Naive thymus-derived CD8-positive, alpha-beta T cell (primary cell): ENCODE results near the gene MTA3. TPM values are rescaled to one million over a fixed set of nuclear protein-coding genes. Genes with fewer than 3 reads are reported as not detected.
"Not testable (repeated sequence)": the region's sequence is repeated elsewhere in the genome, so short reads cannot be mapped to it uniquely, and the experiment has no call there.

Source experiments
- ATAC-seq, 2 donors: fragments of 150-1000 bp; cut with Tn5 transposase in 1 of 2; sonication (Bioruptor Pico), chemical (Tn5 transposase) in 1 of 2; 1 replicate in 1 of 2; 2 replicates in 1 of 2; pipeline ENCODE4 v1.10.0; 2021; ENCODE audit warnings: mild to moderate bottlenecking in 2 of 2, moderate library complexity in 2 of 2
- POLR2A ChIA-PET: fragments of 350-600 bp; sonication (Branson Sonifier 250); formaldehyde crosslinking; loops from one replicate; lab custom pipeline; 2021; ENCODE audit warnings: antibody characterized with exemption; lab: Charles Lee
- DNase-seq, 10 donors: peaks; one replicate each; pipeline versions ENCODE4 v3.0.0 to v3.0.0-alpha.2; 2020 to 2022
- H3K27ac Mint-ChIP-seq, 10 donors: one replicate each; pipeline ENCODE4 v1.8.0; 2020 to 2022; ENCODE audit warnings: mild to moderate bottlenecking in 10 of 10, mixed read lengths in 10 of 10, moderate library complexity in 4 of 10, inconsistent platforms in 1 of 10
- H3K27me3 Mint-ChIP-seq, 5 donors: one replicate each; pipeline ENCODE4 v1.8.0; 2021 to 2022; ENCODE audit warnings: mixed read lengths in 5 of 5
- H3K36me3 Mint-ChIP-seq, 3 donors: one replicate each; pipeline ENCODE4 v1.8.0; 2020 to 2022; ENCODE audit warnings: mixed read lengths in 3 of 3, mild to moderate bottlenecking in 2 of 3, inconsistent platforms in 1 of 3
- H3K4me1 Mint-ChIP-seq, 4 donors: one replicate each; pipeline ENCODE4 v1.8.0; 2021 to 2022; ENCODE audit warnings: mixed read lengths in 4 of 4
- H3K4me3 Mint-ChIP-seq, 10 donors: one replicate each; pipeline ENCODE4 v1.8.0; 2020 to 2022; ENCODE audit warnings: mild to moderate bottlenecking in 10 of 10, mixed read lengths in 10 of 10, moderate library complexity in 6 of 10, inconsistent platforms in 1 of 10
- H3K9me3 Mint-ChIP-seq, 9 donors: one replicate each; pipeline ENCODE4 v1.8.0; 2020 to 2022; ENCODE audit warnings: mixed read lengths in 9 of 9, mild to moderate bottlenecking in 3 of 9, inconsistent platforms in 1 of 9, moderate library complexity in 1 of 9
- polyA plus RNA-seq, 3 donors: library from polyadenylated mRNA; unstranded; fragments of 300-500 nt; fragmentation: Illumina TruSeq; gene quantifications; one replicate each; pipeline ENCODE4 v1.2.3, GENCODE V29; 2021
- total RNA-seq, 8 experiments: library from RNA in 2 of 8; stranded (reverse) in 2 of 8; gene quantifications; one replicate each; pipeline ENCODE4 v1.2.3 and lab custom pipeline; 2021 to 2026

MTA3 gene
- total and polyA plus RNA-seq, 5 experiments from 2014 or later, result 17.1 to 40.4 (median 21.4) TPM

- POLR2A ChIA-PET, result no interaction called here
- ATAC-seq (no peak), DNase-seq (no peak)
- peaks cover 7 to 57% (median 20%) of the 10 kb centered on the region in 3 donors for H3K36me3 Mint-ChIP-seq
- no peaks in the 10 kb centered on the region for H3K27me3 Mint-ChIP-seq
- H3K4me1 Mint-ChIP-seq, result peaks cover 3 to 12% (median 7%) of the 10 kb centered on the region in 4 donors
- H3K4me3 Mint-ChIP-seq, result no peak overlapping the region
- H3K27ac Mint-ChIP-seq, result peak overlapping the region in 9 of 10 donors; percentile 5 to 90 (median 41)
- H3K9me3 Mint-ChIP-seq, result no peaks in the 10 kb centered on the region
Observed at GRCh38 chr2:42618972-42619371, 50.5 kb downstream of the MTA3 start.

- H3K4me3 Mint-ChIP-seq, ATAC-seq, POLR2A ChIA-PET, H3K9me3 Mint-ChIP-seq, H3K27ac Mint-ChIP-seq, H3K27me3 Mint-ChIP-seq, DNase-seq: not testable (repeated sequence)
- Mint-ChIP-seq H3K4me1 (peaks cover 3 to 12% (median 7%) of the 10 kb centered on the region in 4 donors), H3K36me3 (peaks cover 7 to 38% (median 17%) of the 10 kb centered on the region in 3 donors)
Observed at GRCh38 chr2:42621626-42622025, 53.2 kb downstream of the MTA3 start.

- H3K27me3 Mint-ChIP-seq, result no peaks in the 10 kb centered on the region
- H3K36me3 Mint-ChIP-seq, result peaks cover 7 to 34% (median 18%) of the 10 kb centered on the region in 3 donors
- DNase-seq (no peak), ATAC-seq (no peak)
- peaks cover 3 to 14% (median 7%) of the 10 kb centered on the region in 4 donors for H3K4me1 Mint-ChIP-seq
- peak overlapping the region in 3 of 10 donors; percentile 47 to 70 (median 52) for H3K27ac Mint-ChIP-seq
- no peaks in the 10 kb centered on the region for H3K9me3 Mint-ChIP-seq
- H3K4me3 Mint-ChIP-seq, result no peak overlapping the region
- POLR2A ChIA-PET, result no interaction called here
Observed at GRCh38 chr2:42622943-42623676, 54.7 kb downstream of the MTA3 start.

- H3K27me3 Mint-ChIP-seq, result no peaks in the 10 kb centered on the region
Observed at GRCh38 chr2:42624047-42624446, 55.6 kb downstream of the MTA3 start.

GRCh38 chr2:42628024-42628423, 59.6 kb downstream of the MTA3 start:
- H3K27ac Mint-ChIP-seq, H3K9me3 Mint-ChIP-seq, H3K27me3 Mint-ChIP-seq, ATAC-seq, H3K4me1 Mint-ChIP-seq, DNase-seq, H3K4me3 Mint-ChIP-seq: not testable (repeated sequence)
- H3K36me3 Mint-ChIP-seq, result peaks cover 0 to 18% (median 4%) of the 10 kb centered on the region in 3 donors
- POLR2A ChIA-PET, result interaction anchor here (0.6 to 0.7 kb wide), 2 partner anchors 31 to 240 kb away, joined by 3 to 5 read pairs; no protein-coding TSS in a partner anchor

More at GRCh38 chr2:42624047-42624446, 55.6 kb downstream of the MTA3 start:
- H3K4me3 Mint-ChIP-seq, result no peak overlapping the region
- DNase-seq (no peak), ATAC-seq (no peak)
- peaks cover 0 to 6% (median 2%) of the 10 kb centered on the region in 4 donors for H3K4me1 Mint-ChIP-seq
- H3K9me3 Mint-ChIP-seq, result no peaks in the 10 kb centered on the region
- POLR2A ChIA-PET, result no interaction called here
- peaks cover 2 to 27% (median 18%) of the 10 kb centered on the region in 3 donors for H3K36me3 Mint-ChIP-seq
- peak overlapping the region in 1 of 10 donors; percentile 43 for H3K27ac Mint-ChIP-seq

GRCh38 chr2:42636934-42637333, 68.5 kb downstream of the MTA3 start:
- POLR2A ChIA-PET, result interaction anchor here (0.9 kb wide), 1 partner anchor 10 kb away, joined by 3 read pairs; no protein-coding TSS in a partner anchor

GRCh38 chr2:42638080-42638784, 69.8 kb downstream of the MTA3 start:
- Mint-ChIP-seq H3K4me3 (peak overlapping the region in 1 of 10 donors; percentile 78), H3K4me1 (peaks cover 3 to 19% (median 16%) of the 10 kb centered on the region in 4 donors)
- POLR2A ChIA-PET, result interaction anchor here (0.7 to 1.3 kb wide), 3 partner anchors 12 to 117 kb away, joined by 3 to 5 read pairs (median 3); no protein-coding TSS in a partner anchor

More at GRCh38 chr2:42636934-42637333, 68.5 kb downstream of the MTA3 start:
- no peaks in the 10 kb centered on the region for H3K9me3 Mint-ChIP-seq
- no peak overlapping the region for H3K4me3 Mint-ChIP-seq
- ATAC-seq (no peak), DNase-seq (no peak)
- H3K27ac Mint-ChIP-seq, result peak overlapping the region in 5 of 10 donors; percentile 5 to 73 (median 59)
- peaks cover 4 to 6% (median 5%) of the 10 kb centered on the region in 3 donors for H3K36me3 Mint-ChIP-seq
- H3K27me3 Mint-ChIP-seq, result no peaks in the 10 kb centered on the region
- H3K4me1 Mint-ChIP-seq, result peaks cover 0 to 19% (median 16%) of the 10 kb centered on the region in 4 donors

GRCh38 chr2:42639340-42640077, 71.1 kb downstream of the MTA3 start:
- ATAC-seq (peak in 1 of 2 donors; percentile 56), DNase-seq (no peak)
- Mint-ChIP-seq H3K36me3 (peaks cover 3 to 10% (median 5%) of the 10 kb centered on the region in 3 donors), H3K4me1 (peaks cover 3 to 19% (median 16%) of the 10 kb centered on the region in 4 donors), H3K27ac (peak overlapping the region; percentile 44 to 90 (median 82)), H3K4me3 (peak overlapping the region; percentile 22 to 78 (median 66)), H3K9me3 (no peaks in the 10 kb centered on the region), H3K27me3 (no peaks in the 10 kb centered on the region)
- POLR2A ChIA-PET, result no interaction called here

More at GRCh38 chr2:42638080-42638784, 69.8 kb downstream of the MTA3 start:
- Mint-ChIP-seq H3K27ac (peak overlapping the region in 4 of 10 donors; percentile 4 to 69 (median 33)), H3K27me3 (no peaks in the 10 kb centered on the region), H3K9me3 (no peaks in the 10 kb centered on the region), H3K36me3 (peaks cover 4 to 6% (median 5%) of the 10 kb centered on the region in 3 donors)
- DNase-seq, result no peak
- ATAC-seq, result no peak

- Mint-ChIP-seq H3K4me1 (peaks cover 6 to 21% (median 18%) of the 10 kb centered on the region in 4 donors), H3K27ac (peak overlapping the region in 8 of 10 donors; percentile 34 to 86 (median 74)), H3K4me3 (peak overlapping the region in 5 of 10 donors; percentile 14 to 62 (median 29)), H3K36me3 (peaks cover 0 to 17% (median 7%) of the 10 kb centered on the region in 3 donors), H3K27me3 (no peaks in the 10 kb centered on the region), H3K9me3 (no peaks in the 10 kb centered on the region)
- ATAC-seq (no peak), DNase-seq (no peak)
- POLR2A ChIA-PET, result no interaction called here
Observed at GRCh38 chr2:42640261-42640660, 71.8 kb downstream of the MTA3 start.

- ATAC-seq, result not testable (repeated sequence)
Observed at GRCh38 chr2:42642371-42642770, 73.9 kb downstream of the MTA3 start.

GRCh38 chr2:42645551-42645950, 77.1 kb downstream of the MTA3 start:
- ATAC-seq (no peak), DNase-seq (no peak)
- peaks cover 9 to 32% (median 24%) of the 10 kb centered on the region in 3 donors for H3K36me3 Mint-ChIP-seq
- no peak overlapping the region for H3K4me3 Mint-ChIP-seq
- no peaks in the 10 kb centered on the region for H3K27me3 Mint-ChIP-seq
- peaks cover 12 to 35% (median 21%) of the 10 kb centered on the region in 4 donors for H3K4me1 Mint-ChIP-seq
- H3K9me3 Mint-ChIP-seq, result peaks cover 0 to 4% (median 0%) of the 10 kb centered on the region in 9 donors
- POLR2A ChIA-PET, result no interaction called here
- peak overlapping the region in 1 of 10 donors; percentile 49 for H3K27ac Mint-ChIP-seq

More at GRCh38 chr2:42642371-42642770, 73.9 kb downstream of the MTA3 start:
- DNase-seq, H3K4me3 Mint-ChIP-seq, H3K27me3 Mint-ChIP-seq, H3K9me3 Mint-ChIP-seq: not testable (repeated sequence)
- peaks cover 6 to 23% (median 22%) of the 10 kb centered on the region in 4 donors for H3K4me1 Mint-ChIP-seq
- H3K27ac Mint-ChIP-seq, result peak overlapping the region in 2 of 10 donors; percentile 15 to 37
- POLR2A ChIA-PET, result interaction anchor here (0.6 kb wide), 1 partner anchor 90 kb away, joined by 4 read pairs; no protein-coding TSS in a partner anchor
- H3K36me3 Mint-ChIP-seq, result peaks cover 9 to 32% (median 22%) of the 10 kb centered on the region in 3 donors
